OCI-LY1 (cell line): Measurements from ENCODE around the gene RPN1.

Source experiments
- H2AFZ ChIP-seq: fragments of 200-600 bp; sonication (generic), shearing (Covaris generic); 2 replicates; pipeline ENCODE4 v1.6.0; 2014; ENCODE audit warnings: antibody characterized with exemption, mild to moderate bottlenecking, low read length
- H3F3A ChIP-seq: fragments of 200-600 bp; sonication (generic), shearing (Covaris generic); 2 replicates; pipeline ENCODE4 v1.6.0; 2014; ENCODE audit warnings: mild to moderate bottlenecking, antibody characterized with exemption, low read length, moderate library complexity; ENCODE audit not compliant: insufficient read depth
- H3K27ac ChIP-seq: fragments of 200-600 bp; sonication (generic); 2 replicates; pipeline ENCODE4 v1.5.1; 2014; ENCODE audit warnings: low read length, mixed run types, mild to moderate bottlenecking, low read depth; ENCODE audit not compliant: poor library complexity, severe bottlenecking
- H3K27me3 ChIP-seq: fragments of 200-600 bp; sonication (generic); 2 replicates; pipeline ENCODE4 v1.6.0; 2014; ENCODE audit warnings: antibody characterized with exemption, mild to moderate bottlenecking, low read length, moderate library complexity; ENCODE audit not compliant: insufficient read depth
- H3K36me3 ChIP-seq: fragments of 200-600 bp; sonication (generic); 2 replicates; pipeline ENCODE4 v1.6.1; 2014; ENCODE audit warnings: mild to moderate bottlenecking, antibody characterized with exemption, low read length, moderate library complexity, mixed read lengths; ENCODE audit not compliant: insufficient read depth
- H3K4me1 ChIP-seq: fragments of 200-600 bp; sonication (generic); 2 replicates; pipeline ENCODE4 v1.5.1; 2014; ENCODE audit warnings: mild to moderate bottlenecking, low read length, moderate library complexity; ENCODE audit not compliant: insufficient read depth, severe bottlenecking
- H3K4me2 ChIP-seq: fragments of 200-600 bp; sonication (generic), shearing (Covaris generic); 2 replicates; pipeline ENCODE4 v1.6.1; 2014; ENCODE audit warnings: low read length
- H3K4me3 ChIP-seq: fragments of 200-600 bp; sonication (generic); 2 replicates; pipeline ENCODE4 v1.5.1; 2014; ENCODE audit warnings: low read length, low read depth, mild to moderate bottlenecking, mixed read lengths; ENCODE audit not compliant: poor library complexity, severe bottlenecking
- H3K79me2 ChIP-seq: fragments of 200-600 bp; shearing (Covaris generic); 2 replicates; pipeline ENCODE4 v1.6.1; 2016; ENCODE audit warnings: mixed run types, low read length, mixed read lengths; ENCODE audit not compliant: insufficient read depth
- H3K9ac ChIP-seq: fragments of 200-600 bp; sonication (generic), shearing (Covaris generic); 2 replicates; pipeline ENCODE4 v1.6.1; 2014; ENCODE audit warnings: mild to moderate bottlenecking, low read length, mixed read lengths
- H3K9me2 ChIP-seq: fragments of 200-600 bp; sonication (generic), shearing (Covaris generic); 2 replicates; pipeline ENCODE4 v1.6.1; 2014; ENCODE audit warnings: low read depth, mild to moderate bottlenecking, low read length, mixed read lengths
- H3K9me3 ChIP-seq: fragments of 200-600 bp; shearing (Covaris generic); 2 replicates; pipeline ENCODE4 v1.6.1; 2014; ENCODE audit warnings: low read length, mixed read lengths
- H4K20me1 ChIP-seq: fragments of 200-600 bp; sonication (generic), shearing (Covaris generic); 2 replicates; pipeline ENCODE4 v1.6.0; 2016; ENCODE audit warnings: mild to moderate bottlenecking, low read length; ENCODE audit not compliant: insufficient read depth
- CTCF ChIP-seq: fragments of 200-600 bp; sonication (generic), shearing (Covaris generic); IDR thresholded peaks from 2 replicates; pipeline ENCODE4 v1.5.1; 2017; ENCODE audit warnings: mild to moderate bottlenecking, antibody characterized with exemption, low read length, moderate library complexity, mixed read lengths
- EZH2 ChIP-seq: fragments of 200-600 bp; sonication (generic), shearing (Covaris generic); IDR thresholded peaks from 2 replicates; pipeline ENCODE4 v1.8.0; 2017; ENCODE audit warnings: borderline replicate concordance, mixed run types, mild to moderate bottlenecking, antibody characterized with exemption, low read length, moderate library complexity, mixed read lengths

Gene RPN1

GRCh38 chr3:128621931-128622330, 28.7 kb downstream of the RPN1 start:
- Histone ChIP-seq H3F3A (0 out of 2 replicates have a peak, but pooled peaks cover 6% of the 10 kb centered on the region), H3K36me3 (peaks cover 87% of the 10 kb centered on the region), H3K79me2 (no peaks in the 10 kb centered on the region), H3K4me3 (no peak overlapping the region), H3K27me3 (no peaks in the 10 kb centered on the region), H3K4me2 (no peak overlapping the region), H3K9me3 (no peaks in the 10 kb centered on the region), H3K27ac (no peak overlapping the region), H4K20me1 (no peaks in the 10 kb centered on the region), H3K4me1 (peaks cover 23% of the 10 kb centered on the region), H2AFZ (no peak overlapping the region), H3K9me2 (no peaks in the 10 kb centered on the region), H3K9ac (no peak overlapping the region)
- TF ChIP-seq EZH2 (no peak), CTCF (no peak)

- Histone ChIP-seq H4K20me1 (no peaks in the 10 kb centered on the region), H3K36me3 (peaks cover 80% of the 10 kb centered on the region), H3K9ac (no peak overlapping the region), H3F3A (0 out of 2 replicates have a peak, but pooled peaks cover 6% of the 10 kb centered on the region), H2AFZ (no peak overlapping the region), H3K9me2 (no peaks in the 10 kb centered on the region), H3K79me2 (no peaks in the 10 kb centered on the region), H3K27me3 (no peaks in the 10 kb centered on the region), H3K4me3 (no peak overlapping the region), H3K4me2 (no peak overlapping the region), H3K9me3 (no peaks in the 10 kb centered on the region), H3K4me1 (peaks cover 25% of the 10 kb centered on the region), H3K27ac (no peak overlapping the region)
- TF ChIP-seq CTCF (no peak), EZH2 (no peak)
Measured at GRCh38 chr3:128621234-128621633, 29.4 kb downstream of the RPN1 start.

GRCh38 chr3:128620268-128620691, 30.3 kb downstream of the RPN1 start:
- Histone ChIP-seq H3K4me3 (no peak overlapping the region), H3K4me1 (peaks cover 25% of the 10 kb centered on the region), H3K9ac (no peak overlapping the region), H3F3A (0 out of 2 replicates have a peak, but pooled peaks cover 6% of the 10 kb centered on the region), H3K36me3 (peaks cover 70% of the 10 kb centered on the region), H3K9me3 (no peaks in the 10 kb centered on the region), H2AFZ (no peak overlapping the region), H4K20me1 (no peaks in the 10 kb centered on the region), H3K79me2 (no peaks in the 10 kb centered on the region), H3K27me3 (no peaks in the 10 kb centered on the region), H3K9me2 (no peaks in the 10 kb centered on the region), H3K4me2 (no peak overlapping the region), H3K27ac (no peak overlapping the region)
- TF ChIP-seq EZH2 (no peak), CTCF (peak; percentile 7; the same call in 1 of the 2 replicates)
